ENCODE measurements around the gene SYAP1. TPM values are rescaled to one million over a fixed set of nuclear protein-coding genes. Genes with fewer than 3 reads are reported as not detected.

Gene SYAP1
- total and polyA plus RNA-seq, 2 of the 8 experiments (the other 6 are each of a cell fraction or from before 2014, with no cell fraction given), result 2.9 to 20.3 TPM

DNA sequence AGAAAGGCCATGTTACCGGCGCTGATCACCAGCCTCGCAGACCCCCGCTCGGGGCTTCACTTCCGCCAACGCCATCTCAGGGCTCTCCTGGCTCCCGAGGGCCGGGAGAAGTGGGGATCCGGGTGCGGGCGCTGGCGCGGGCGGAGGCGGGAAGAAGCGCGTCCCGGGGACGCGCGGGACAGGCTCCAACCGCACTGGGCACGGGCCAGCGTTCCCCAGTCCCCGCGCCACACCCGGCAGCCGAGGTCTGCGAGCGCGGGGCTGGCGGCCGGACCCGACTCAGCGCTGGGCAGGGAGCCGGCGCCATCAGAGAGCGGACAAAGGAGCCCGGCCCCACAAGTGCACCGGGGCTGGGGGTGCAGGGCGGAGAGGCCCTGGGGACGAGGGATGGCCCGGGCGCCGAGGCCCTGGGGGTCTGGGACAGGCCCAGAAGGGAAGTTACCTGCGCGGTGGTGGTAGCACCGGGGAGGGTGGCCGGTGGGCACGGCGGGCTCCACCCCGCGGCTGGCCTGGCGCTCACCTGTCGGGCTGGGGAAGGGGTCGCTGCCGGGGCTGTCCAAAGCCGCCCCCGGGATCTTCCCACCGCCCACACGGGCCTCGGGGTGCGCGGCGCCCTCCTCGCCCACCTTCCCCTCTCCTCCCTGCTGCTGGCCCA, 7.4 kb upstream of the SYAP1 start (continued):
- TF ChIP-seq, protein P1, sequence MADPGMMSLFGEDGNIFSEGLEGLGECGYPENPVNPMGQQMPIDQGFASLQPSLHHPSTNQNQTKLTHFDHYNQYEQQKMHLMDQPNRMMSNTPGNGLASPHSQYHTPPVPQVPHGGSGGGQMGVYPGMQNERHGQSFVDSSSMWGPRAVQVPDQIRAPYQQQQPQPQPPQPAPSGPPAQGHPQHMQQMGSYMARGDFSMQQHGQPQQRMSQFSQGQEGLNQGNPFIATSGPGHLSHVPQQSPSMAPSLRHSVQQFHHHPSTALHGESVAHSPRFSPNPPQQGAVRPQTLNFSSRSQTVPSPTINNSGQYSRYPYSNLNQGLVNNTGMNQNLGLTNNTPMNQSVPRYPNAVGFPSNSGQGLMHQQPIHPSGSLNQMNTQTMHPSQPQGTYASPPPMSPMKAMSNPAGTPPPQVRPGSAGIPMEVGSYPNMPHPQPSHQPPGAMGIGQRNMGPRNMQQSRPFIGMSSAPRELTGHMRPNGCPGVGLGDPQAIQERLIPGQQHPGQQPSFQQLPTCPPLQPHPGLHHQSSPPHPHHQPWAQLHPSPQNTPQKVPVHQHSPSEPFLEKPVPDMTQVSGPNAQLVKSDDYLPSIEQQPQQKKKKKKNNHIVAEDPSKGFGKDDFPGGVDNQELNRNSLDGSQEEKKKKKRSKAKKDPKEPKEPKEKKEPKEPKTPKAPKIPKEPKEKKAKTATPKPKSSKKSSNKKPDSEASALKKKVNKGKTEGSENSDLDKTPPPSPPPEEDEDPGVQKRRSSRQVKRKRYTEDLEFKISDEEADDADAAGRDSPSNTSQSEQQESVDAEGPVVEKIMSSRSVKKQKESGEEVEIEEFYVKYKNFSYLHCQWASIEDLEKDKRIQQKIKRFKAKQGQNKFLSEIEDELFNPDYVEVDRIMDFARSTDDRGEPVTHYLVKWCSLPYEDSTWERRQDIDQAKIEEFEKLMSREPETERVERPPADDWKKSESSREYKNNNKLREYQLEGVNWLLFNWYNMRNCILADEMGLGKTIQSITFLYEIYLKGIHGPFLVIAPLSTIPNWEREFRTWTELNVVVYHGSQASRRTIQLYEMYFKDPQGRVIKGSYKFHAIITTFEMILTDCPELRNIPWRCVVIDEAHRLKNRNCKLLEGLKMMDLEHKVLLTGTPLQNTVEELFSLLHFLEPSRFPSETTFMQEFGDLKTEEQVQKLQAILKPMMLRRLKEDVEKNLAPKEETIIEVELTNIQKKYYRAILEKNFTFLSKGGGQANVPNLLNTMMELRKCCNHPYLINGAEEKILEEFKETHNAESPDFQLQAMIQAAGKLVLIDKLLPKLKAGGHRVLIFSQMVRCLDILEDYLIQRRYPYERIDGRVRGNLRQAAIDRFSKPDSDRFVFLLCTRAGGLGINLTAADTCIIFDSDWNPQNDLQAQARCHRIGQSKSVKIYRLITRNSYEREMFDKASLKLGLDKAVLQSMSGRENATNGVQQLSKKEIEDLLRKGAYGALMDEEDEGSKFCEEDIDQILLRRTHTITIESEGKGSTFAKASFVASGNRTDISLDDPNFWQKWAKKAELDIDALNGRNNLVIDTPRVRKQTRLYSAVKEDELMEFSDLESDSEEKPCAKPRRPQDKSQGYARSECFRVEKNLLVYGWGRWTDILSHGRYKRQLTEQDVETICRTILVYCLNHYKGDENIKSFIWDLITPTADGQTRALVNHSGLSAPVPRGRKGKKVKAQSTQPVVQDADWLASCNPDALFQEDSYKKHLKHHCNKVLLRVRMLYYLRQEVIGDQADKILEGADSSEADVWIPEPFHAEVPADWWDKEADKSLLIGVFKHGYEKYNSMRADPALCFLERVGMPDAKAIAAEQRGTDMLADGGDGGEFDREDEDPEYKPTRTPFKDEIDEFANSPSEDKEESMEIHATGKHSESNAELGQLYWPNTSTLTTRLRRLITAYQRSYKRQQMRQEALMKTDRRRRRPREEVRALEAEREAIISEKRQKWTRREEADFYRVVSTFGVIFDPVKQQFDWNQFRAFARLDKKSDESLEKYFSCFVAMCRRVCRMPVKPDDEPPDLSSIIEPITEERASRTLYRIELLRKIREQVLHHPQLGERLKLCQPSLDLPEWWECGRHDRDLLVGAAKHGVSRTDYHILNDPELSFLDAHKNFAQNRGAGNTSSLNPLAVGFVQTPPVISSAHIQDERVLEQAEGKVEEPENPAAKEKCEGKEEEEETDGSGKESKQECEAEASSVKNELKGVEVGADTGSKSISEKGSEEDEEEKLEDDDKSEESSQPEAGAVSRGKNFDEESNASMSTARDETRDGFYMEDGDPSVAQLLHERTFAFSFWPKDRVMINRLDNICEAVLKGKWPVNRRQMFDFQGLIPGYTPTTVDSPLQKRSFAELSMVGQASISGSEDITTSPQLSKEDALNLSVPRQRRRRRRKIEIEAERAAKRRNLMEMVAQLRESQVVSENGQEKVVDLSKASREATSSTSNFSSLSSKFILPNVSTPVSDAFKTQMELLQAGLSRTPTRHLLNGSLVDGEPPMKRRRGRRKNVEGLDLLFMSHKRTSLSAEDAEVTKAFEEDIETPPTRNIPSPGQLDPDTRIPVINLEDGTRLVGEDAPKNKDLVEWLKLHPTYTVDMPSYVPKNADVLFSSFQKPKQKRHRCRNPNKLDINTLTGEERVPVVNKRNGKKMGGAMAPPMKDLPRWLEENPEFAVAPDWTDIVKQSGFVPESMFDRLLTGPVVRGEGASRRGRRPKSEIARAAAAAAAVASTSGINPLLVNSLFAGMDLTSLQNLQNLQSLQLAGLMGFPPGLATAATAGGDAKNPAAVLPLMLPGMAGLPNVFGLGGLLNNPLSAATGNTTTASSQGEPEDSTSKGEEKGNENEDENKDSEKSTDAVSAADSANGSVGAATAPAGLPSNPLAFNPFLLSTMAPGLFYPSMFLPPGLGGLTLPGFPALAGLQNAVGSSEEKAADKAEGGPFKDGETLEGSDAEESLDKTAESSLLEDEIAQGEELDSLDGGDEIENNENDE (IDR thresholded peaks at IDR 0.05; ENCODE audit: insufficient replicate concordance, low read length), result no peak
- TF ChIP-seq SIRT6 (IDR thresholded peaks at IDR 0.05; ENCODE audit: low read length) (no peak), YY1 (IDR thresholded peaks at IDR 0.05; ENCODE audit: low read depth, low read length) (peak; percentile 42; the same call in 1 of the 2 replicates), KDM4A (IDR thresholded peaks at IDR 0.05; ENCODE audit: low read depth, low read length, severe bottlenecking) (no peak), CHD2 (IDR thresholded peaks at IDR 0.05; ENCODE audit: low read length) (no peak), POLR2A (IDR thresholded peaks at IDR 0.05; ENCODE audit: control extremely low read depth in 1 of 2, low read depth in 2 of 2, low read length in 2 of 2) (peak in 1 of 2 experiments; percentile 66; a peak in 2 of 3 replicates), PHF8 (conservative IDR thresholded peaks at IDR 0.05; ENCODE audit: low read depth, low read length) (peak; percentile 57), POLR2AphosphoS5 (IDR thresholded peaks at IDR 0.05; ENCODE audit: low read depth, low read length) (0 out of 2 replicates have a peak, but pooled peaks have one; percentile 19), TBP (IDR thresholded peaks at IDR 0.05; ENCODE audit: low read depth, low read length) (no peak), MAFK (IDR thresholded peaks at IDR 0.05; ENCODE audit: low read depth, low read length) (no peak)
